Muscle layer of duodenum (tissue), 2 donors: Measurements from ENCODE around the gene SIGLEC11.
"Not testable (repeated sequence)": the region's sequence is repeated elsewhere in the genome, so short reads cannot be mapped to it uniquely, and the experiment has no call there.

Source experiments
- H3K27ac ChIP-seq: one replicate; pipeline ENCODE4 v1.7.0; 2013; ENCODE audit warnings: mild to moderate bottlenecking, low read length
- H3K27me3 ChIP-seq: one replicate; pipeline ENCODE4 v1.7.0; 2013; ENCODE audit warnings: low read depth, mild to moderate bottlenecking, control low read depth, low read length
- H3K36me3 ChIP-seq, 2 donors: one replicate each; pipeline ENCODE4 v1.7.0; 2013; ENCODE audit warnings: low read length in 2 of 2, control low read depth in 1 of 2, mild to moderate bottlenecking in 1 of 2; ENCODE audit not compliant: insufficient read depth in 2 of 2, control insufficient read depth in 1 of 2
- H3K4me1 ChIP-seq, 2 donors: one replicate each; pipeline ENCODE4 v1.7.0; 2013; ENCODE audit warnings: low read length in 2 of 2, mild to moderate bottlenecking in 2 of 2, control low read depth in 1 of 2, moderate library complexity in 1 of 2; ENCODE audit not compliant: insufficient read depth in 2 of 2, control insufficient read depth in 1 of 2
- H3K4me3 ChIP-seq, 2 donors: one replicate each; pipeline ENCODE4 v1.7.0; 2013; ENCODE audit warnings: low read length in 2 of 2, low read depth in 1 of 2, mild to moderate bottlenecking in 1 of 2
- H3K9me3 ChIP-seq, 2 donors: one replicate each; pipeline ENCODE4 v1.7.0; 2013; ENCODE audit warnings: low read length in 2 of 2, control low read depth in 1 of 2, mild to moderate bottlenecking in 1 of 2; ENCODE audit not compliant: control insufficient read depth in 1 of 2
- donor health status: healthy.

The SIGLEC11 gene

DNA sequence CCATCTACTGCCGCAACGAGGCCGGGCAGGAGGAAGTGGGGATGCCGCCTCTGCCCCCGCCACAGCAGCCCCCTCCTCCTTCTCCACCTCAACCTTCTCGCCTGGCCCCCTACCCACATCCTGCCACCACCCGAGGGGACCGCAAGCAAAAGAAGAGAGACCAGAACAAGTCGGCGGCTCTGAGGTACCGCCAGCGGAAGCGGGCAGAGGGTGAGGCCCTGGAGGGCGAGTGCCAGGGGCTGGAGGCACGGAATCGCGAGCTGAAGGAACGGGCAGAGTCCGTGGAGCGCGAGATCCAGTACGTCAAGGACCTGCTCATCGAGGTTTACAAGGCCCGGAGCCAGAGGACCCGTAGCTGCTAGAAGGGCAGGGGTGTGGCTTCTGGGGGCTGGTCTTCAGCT is 28.2 kb downstream of the SIGLEC11 start:
- peaks cover 1 to 3% of the 10 kb centered on the region in 2 donors for H3K36me3 ChIP-seq
- peaks cover 2 to 15% of the 10 kb centered on the region in 2 donors for H3K4me1 ChIP-seq
- no peaks in the 10 kb centered on the region for H3K27me3 ChIP-seq
- H3K9me3 ChIP-seq, result no peaks in the 10 kb centered on the region
- H3K4me3 ChIP-seq, result no peak overlapping the region
- H3K27ac ChIP-seq, result no peak overlapping the region

GRCh38 chr19:49932041-49932451 is 28.9 kb downstream of the SIGLEC11 start:
- Histone ChIP-seq H3K27me3 (no peaks in the 10 kb centered on the region), H3K4me1 (peaks cover 7 to 18% of the 10 kb centered on the region in 2 donors), H3K27ac (no peak overlapping the region), H3K4me3 (no peak overlapping the region), H3K36me3 (peaks cover 8 to 9% of the 10 kb centered on the region in 2 donors), H3K9me3 (no peaks in the 10 kb centered on the region)

DNA sequence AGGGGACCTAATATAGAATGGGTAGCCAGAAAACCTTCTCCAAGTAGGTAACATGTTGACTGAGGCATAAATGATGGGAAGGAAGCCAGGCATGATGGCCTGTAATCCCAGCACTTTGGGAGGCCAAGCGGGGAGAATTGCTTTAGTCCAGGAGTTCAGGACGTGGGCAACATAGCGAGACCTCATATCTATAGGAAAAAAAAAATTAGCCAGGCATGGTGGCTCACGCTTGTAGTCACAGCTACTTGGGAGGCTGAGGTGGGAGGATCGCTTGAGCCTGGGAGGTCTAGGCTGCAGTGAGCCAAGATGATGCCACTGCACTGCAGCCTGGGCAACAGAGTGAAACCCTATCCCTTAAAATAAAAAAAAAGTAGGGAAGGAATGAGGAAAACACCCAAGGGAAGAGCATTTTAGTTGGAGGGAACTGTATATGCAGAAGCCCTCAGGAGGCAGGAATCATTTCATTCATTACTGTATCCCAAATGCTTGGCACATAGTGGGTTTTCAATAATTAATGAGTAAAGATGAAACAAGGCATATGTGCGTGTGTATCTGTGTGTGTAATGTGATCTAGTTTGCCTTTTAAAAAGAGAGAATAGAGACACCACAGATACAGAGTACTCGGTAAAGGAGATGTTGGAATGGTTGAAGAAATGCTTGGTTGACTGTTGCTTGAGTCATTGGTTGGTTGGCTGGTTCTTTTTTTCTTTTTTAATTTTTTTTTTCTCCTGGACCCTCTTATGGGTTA is 29.5 kb downstream of the SIGLEC11 start:
- Histone ChIP-seq H3K27me3 (no peaks in the 10 kb centered on the region), H3K36me3 (peaks cover 9 to 11% of the 10 kb centered on the region in 2 donors), H3K4me3 (no peak overlapping the region), H3K9me3 (no peaks in the 10 kb centered on the region), H3K4me1 (peaks cover 7 to 20% of the 10 kb centered on the region in 2 donors), H3K27ac (no peak overlapping the region)

GRCh38 chr19:49930483-49931011 is 30.4 kb downstream of the SIGLEC11 start:
- no peaks in the 10 kb centered on the region for H3K27me3 ChIP-seq
- peaks cover 9 to 12% of the 10 kb centered on the region in 2 donors for H3K36me3 ChIP-seq
- H3K27ac ChIP-seq, result no peak overlapping the region
- H3K4me1 ChIP-seq, result peaks cover 7 to 20% of the 10 kb centered on the region in 2 donors
- H3K4me3 ChIP-seq, result peak overlapping the region in 1 of 2 donors; percentile 100
- no peaks in the 10 kb centered on the region for H3K9me3 ChIP-seq

DNA sequence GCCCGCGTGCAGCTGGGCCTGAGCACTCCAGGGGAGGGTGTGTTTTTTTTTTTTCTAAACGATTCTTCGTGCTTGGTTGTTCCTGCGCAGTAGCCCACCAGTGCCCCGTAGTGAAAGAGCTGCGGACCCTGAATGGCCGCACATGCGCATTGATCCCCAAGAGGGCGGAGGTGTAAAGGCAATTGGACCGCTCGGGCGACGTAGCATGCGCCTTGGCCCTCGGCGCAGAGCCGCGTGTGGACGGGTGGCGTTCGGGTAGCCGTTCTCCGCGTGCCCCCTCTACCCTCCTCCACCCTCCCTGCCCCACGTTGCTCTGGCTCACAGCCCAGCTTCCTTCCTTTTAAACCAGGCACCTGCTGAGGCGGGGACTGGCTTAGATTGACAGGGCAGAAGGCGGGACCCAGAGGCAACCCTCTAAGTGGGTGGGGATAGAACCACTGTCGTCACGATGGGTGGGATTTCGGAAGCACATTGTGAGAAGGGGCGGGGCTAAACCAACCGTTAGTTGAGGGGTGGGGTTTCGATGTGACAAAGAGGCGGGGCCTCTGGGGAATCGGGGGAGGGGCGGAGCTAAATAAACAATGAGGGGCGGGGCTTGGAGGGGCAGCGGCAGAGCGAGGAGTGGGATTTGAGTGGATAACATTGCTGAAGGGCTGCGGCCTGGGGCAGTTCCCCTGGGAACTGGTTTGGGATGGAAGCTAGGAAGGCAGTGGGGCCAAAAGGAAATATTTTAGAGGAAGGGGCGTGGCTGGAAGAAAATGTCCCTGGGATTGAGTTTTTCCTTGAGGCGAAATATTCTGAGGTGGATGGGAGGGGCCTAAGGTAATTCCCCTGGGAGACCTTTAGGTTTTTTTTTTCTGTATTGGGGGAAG is 31.1 kb downstream of the SIGLEC11 start:
- peaks cover 7 to 20% of the 10 kb centered on the region in 2 donors for H3K4me1 ChIP-seq
- H3K36me3 ChIP-seq, result peaks cover 9 to 12% of the 10 kb centered on the region in 2 donors

DNA sequence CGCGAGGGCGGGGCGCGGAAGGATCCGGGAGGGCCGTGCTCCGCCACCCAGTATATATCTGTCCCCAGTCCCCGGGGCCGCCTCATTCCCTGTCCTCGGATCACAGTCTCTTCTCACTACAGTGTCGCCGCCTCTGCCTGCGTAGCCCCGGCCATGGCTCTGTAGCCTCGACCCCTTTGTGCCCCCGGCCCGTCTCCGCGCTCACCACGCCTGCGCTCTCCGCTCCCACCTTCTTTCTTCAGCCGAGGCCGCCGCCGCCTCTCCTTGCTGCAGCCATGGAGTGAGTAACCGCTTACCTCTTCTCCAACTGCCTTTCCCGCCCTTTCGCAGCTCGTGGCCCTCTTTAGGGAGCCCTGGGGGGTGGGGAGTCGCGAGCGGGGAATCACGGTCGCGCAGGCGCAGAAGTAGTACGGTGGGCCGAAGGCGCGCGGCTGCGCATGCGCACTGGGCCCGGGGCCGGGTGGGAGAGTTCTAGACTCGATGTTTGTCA is 31.8 kb downstream of the SIGLEC11 start, which contains the start of the genes ATF5 and NUP62:
Gene ATF5 (plus strand): TSS at position 85 of the 490 bp plus-strand sequence. CDS start 1,646 bp downstream, outside the sequence.
Gene NUP62 (minus strand): TSS at position 384 of the 490 bp plus-strand sequence. CDS start 19,697 bp downstream, outside the sequence.
- Histone ChIP-seq H3K4me3 (peak within 1 kb of the TSS; percentile 90 to 100), H3K27ac (peak within 1 kb of the TSS; percentile 88), H3K4me1 (peaks cover 7 to 20% of the 10 kb centered on the region in 2 donors), H3K9me3 (no peaks in the 10 kb centered on the region), H3K27me3 (no peaks in the 10 kb centered on the region), H3K36me3 (peaks cover 12 to 15% of the 10 kb centered on the region in 2 donors)

More for the DNA sequence above, 31.1 kb downstream of the SIGLEC11 start:
- peak overlapping the region; percentile 88 for H3K27ac ChIP-seq
- H3K4me3 ChIP-seq, result peak overlapping the region; percentile 90 to 100
- no peaks in the 10 kb centered on the region for H3K27me3 ChIP-seq
- no peaks in the 10 kb centered on the region for H3K9me3 ChIP-seq

DNA sequence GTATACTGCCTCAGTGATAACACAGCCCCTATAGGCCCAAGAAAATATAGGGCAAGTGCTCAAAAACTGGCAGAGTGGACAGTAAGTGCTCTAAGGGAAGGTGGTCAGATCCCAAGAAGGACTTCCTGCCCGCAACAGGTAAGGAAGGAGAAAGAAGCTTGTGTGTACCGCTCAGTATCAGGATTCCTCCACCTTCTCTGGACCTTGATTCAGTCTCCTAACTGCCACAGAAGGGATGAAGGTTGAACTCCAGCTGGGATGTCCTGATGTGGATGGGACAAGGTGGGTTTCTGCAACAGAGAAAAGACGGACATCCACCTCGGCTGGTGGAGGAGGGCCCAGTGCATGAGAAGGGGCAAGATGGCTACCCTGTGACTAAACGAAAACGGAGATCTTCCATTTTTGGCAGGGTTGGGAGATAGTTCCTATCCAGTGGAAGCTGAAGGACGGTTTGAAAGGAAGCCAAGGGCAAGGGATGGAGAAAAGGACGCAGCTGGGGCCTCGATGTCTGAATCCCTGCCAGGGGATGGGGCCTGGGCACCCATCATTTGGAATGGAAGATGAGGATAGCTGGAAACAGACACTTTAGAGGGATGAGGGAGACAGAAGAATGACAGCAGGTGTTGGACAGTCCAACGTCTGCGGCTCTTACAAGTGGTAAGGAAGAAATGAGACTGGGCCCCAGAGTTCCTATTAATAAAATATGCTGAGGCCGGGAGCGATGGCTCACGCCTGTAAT is 33.3 kb downstream of the SIGLEC11 start:
- H3K27me3 ChIP-seq, result no peaks in the 10 kb centered on the region
- H3K9me3 ChIP-seq, result no peaks in the 10 kb centered on the region
- H3K4me3 ChIP-seq, result peak overlapping the region in 1 of 2 donors; percentile 38
- H3K36me3 ChIP-seq, result peaks cover 18 to 23% of the 10 kb centered on the region in 2 donors
- peak overlapping the region; percentile 68 for H3K27ac ChIP-seq
- peaks cover 7 to 20% of the 10 kb centered on the region in 2 donors for H3K4me1 ChIP-seq

- peaks cover 18 to 34% of the 10 kb centered on the region in 2 donors for H3K36me3 ChIP-seq
- no peak overlapping the region for H3K27ac ChIP-seq
- H3K4me1 ChIP-seq, result peaks cover 7 to 20% of the 10 kb centered on the region in 2 donors
- no peaks in the 10 kb centered on the region for H3K27me3 ChIP-seq
- no peaks in the 10 kb centered on the region for H3K9me3 ChIP-seq
- H3K4me3 ChIP-seq, result no peak overlapping the region
Observed at GRCh38 chr19:49926515-49926914, 34.5 kb downstream of the SIGLEC11 start.

DNA sequence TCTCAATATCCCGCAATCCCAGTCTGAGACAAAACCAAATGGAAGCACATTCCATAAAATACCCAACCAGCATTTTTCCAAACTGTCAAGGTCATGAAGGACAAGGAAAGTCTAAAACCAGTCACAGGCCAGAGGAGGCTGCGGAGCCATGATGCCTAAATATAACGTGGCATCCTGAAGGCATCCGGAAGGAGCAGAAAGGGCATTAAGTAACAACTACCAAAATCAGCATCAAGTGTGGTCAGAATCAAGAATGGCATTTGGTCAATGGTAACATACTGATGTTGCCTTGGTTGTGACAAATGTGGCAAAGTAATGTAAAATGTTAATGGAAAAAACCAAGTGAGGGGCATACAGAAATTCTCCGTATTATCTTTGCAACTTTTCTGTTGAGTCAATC is 35.5 kb downstream of the SIGLEC11 start:
- H3K36me3 ChIP-seq, result peaks cover 18 to 42% of the 10 kb centered on the region in 2 donors
- H3K9me3 ChIP-seq, result no peaks in the 10 kb centered on the region
- no peak overlapping the region for H3K27ac ChIP-seq
- no peaks in the 10 kb centered on the region for H3K27me3 ChIP-seq
- H3K4me3 ChIP-seq, result no peak overlapping the region
- H3K4me1 ChIP-seq, result peaks cover 7 to 20% of the 10 kb centered on the region in 2 donors

GRCh38 chr19:49924881-49925210 is 36.1 kb downstream of the SIGLEC11 start:
- not testable (repeated sequence) for H3K4me3 ChIP-seq, H3K27me3 ChIP-seq, H3K27ac ChIP-seq, H3K9me3 ChIP-seq
- Histone ChIP-seq H3K36me3 (peaks cover 18 to 46% of the 10 kb centered on the region in 2 donors), H3K4me1 (peaks cover 7 to 20% of the 10 kb centered on the region in 2 donors)
